Chondrocyte (in vitro differentiated cells): ENCODE data around the gene BCL2L15. TPM values are rescaled to one million over a fixed set of nuclear protein-coding genes. Genes with fewer than 3 reads are reported as not detected.

Source experiments
- DNase-seq: peaks from one replicate; pipeline ENCODE4 v3.0.0; 2021; ENCODE audit warnings: mixed read lengths, low spot score
- H3K27ac Mint-ChIP-seq: one replicate; pipeline ENCODE4 v1.8.0; 2021; ENCODE audit warnings: mild to moderate bottlenecking, moderate library complexity, mixed read lengths; ENCODE audit not compliant: unreplicated experiment
- H3K27me3 Mint-ChIP-seq: 2 replicates; pipeline ENCODE4 v1.8.0; 2021; ENCODE audit warnings: low read depth, mixed read lengths
- H3K36me3 Mint-ChIP-seq: 2 replicates; pipeline ENCODE4 v1.8.0; 2021; ENCODE audit warnings: low read depth, mixed read lengths
- H3K4me1 Mint-ChIP-seq: 2 replicates; pipeline ENCODE4 v1.8.0; 2021; ENCODE audit warnings: low read depth, mild to moderate bottlenecking, mixed read lengths
- H3K4me3 Mint-ChIP-seq: one replicate; pipeline ENCODE4 v1.8.0; 2021; ENCODE audit warnings: mild to moderate bottlenecking, moderate library complexity, mixed read lengths; ENCODE audit not compliant: unreplicated experiment
- H3K9me3 Mint-ChIP-seq: 2 replicates; pipeline ENCODE4 v1.8.0; 2021; ENCODE audit warnings: low read depth, mixed read lengths
- total RNA-seq: library from RNA; stranded (reverse); gene quantifications from 3 replicates; pipeline ENCODE4 v1.2.1, GENCODE V29; 2021
- TF ChIP-seq, protein P1 (sequence below): fragments of 200-600 bp; sonication (generic); IDR thresholded peaks from 2 replicates; pipeline ENCODE4 v1.5.0; 2021; ENCODE audit warnings: antibody characterized with exemption, mild to moderate bottlenecking, moderate library complexity

The BCL2L15 gene
- total RNA-seq, 1 donor from 2014 or later, result 0.17 TPM

DNA sequence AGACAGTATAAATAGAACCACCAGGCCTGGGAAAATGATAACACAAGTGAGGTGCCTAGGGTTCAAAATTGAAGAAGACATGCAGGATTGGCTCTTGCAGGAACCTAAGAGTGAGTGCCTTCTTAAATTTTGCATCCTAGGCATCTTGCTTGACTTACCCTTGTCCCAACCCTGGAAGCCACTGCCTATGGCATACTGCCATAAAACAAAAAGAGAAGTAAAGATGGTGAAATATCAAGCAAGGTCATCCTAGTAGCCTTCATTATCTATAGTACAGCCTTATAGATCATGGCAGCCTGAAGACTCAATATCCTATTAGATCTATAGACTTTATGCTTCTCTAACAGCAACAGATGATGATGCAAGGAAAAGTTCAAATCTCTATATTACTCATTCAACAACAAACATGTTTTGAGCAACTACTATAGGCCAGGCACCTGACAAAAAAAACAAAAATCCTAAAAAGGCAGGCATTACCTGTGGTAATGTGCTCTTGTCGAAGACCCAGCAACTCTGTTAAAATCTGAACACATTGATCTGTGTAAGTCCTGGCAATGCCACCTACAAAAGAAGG, 10.9 kb upstream of the BCL2L15 start:
- TF ChIP-seq, protein P1, sequence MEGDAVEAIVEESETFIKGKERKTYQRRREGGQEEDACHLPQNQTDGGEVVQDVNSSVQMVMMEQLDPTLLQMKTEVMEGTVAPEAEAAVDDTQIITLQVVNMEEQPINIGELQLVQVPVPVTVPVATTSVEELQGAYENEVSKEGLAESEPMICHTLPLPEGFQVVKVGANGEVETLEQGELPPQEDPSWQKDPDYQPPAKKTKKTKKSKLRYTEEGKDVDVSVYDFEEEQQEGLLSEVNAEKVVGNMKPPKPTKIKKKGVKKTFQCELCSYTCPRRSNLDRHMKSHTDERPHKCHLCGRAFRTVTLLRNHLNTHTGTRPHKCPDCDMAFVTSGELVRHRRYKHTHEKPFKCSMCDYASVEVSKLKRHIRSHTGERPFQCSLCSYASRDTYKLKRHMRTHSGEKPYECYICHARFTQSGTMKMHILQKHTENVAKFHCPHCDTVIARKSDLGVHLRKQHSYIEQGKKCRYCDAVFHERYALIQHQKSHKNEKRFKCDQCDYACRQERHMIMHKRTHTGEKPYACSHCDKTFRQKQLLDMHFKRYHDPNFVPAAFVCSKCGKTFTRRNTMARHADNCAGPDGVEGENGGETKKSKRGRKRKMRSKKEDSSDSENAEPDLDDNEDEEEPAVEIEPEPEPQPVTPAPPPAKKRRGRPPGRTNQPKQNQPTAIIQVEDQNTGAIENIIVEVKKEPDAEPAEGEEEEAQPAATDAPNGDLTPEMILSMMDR, result no peak
- Mint-ChIP-seq H3K27ac (no peak overlapping the region), H3K36me3 (peaks cover 35% of the 10 kb centered on the region), H3K27me3 (no peaks in the 10 kb centered on the region), H3K4me1 (peaks cover 31% of the 10 kb centered on the region), H3K4me3 (no peak overlapping the region), H3K9me3 (no peaks in the 10 kb centered on the region)
- DNase-seq, result no peak

DNA sequence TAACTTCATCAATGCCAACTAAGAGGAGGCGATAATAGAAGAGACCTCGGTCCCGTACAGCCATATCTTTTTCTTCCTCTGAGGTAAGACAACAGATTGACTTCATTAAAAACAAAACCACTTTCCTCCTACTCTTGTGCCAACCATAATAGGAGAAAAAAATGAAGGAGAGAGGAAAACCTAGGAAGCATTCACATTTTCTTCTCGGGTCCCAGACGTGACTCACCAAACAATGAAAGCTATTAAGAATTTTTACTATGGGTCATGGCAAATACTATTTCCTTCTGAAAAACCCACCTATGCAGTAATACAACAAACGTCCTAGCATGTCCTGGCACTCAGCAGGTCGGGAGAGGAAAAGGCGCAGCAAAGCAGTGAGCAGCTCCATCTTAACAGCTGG, 8.6 kb upstream of the BCL2L15 start:
- Mint-ChIP-seq H3K27me3 (no peaks in the 10 kb centered on the region), H3K9me3 (no peaks in the 10 kb centered on the region), H3K36me3 (peaks cover 32% of the 10 kb centered on the region), H3K4me1 (peaks cover 22% of the 10 kb centered on the region), H3K4me3 (no peak overlapping the region), H3K27ac (no peak overlapping the region)
- TF ChIP-seq, protein P1, result no peak
- no peak for DNase-seq

DNA sequence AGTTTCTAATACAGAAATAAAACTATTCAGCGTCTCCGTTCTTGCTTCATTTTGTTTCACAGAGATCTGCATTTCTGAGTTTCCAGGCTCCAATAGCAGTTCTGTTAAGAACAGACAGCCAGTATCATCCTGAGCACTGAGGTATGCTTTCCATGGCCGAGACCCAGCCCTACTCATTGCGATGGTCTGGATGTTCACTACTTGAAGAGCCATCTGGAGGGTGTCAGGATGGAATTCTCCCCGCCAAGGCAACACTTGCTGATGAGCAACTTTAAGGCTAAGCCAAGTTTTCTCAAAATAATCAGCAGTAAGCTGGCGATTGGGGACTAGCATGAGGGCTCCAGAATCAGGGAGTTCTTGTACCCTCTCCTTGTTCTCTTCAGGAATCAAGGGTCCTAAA, 7.7 kb upstream of the BCL2L15 start:
- TF ChIP-seq, protein P1, result no peak
- no peaks in the 10 kb centered on the region for H3K27me3 Mint-ChIP-seq
- no peak overlapping the region for H3K27ac Mint-ChIP-seq
- no peak overlapping the region for H3K4me3 Mint-ChIP-seq
- H3K9me3 Mint-ChIP-seq, result no peaks in the 10 kb centered on the region
- H3K36me3 Mint-ChIP-seq, result peaks cover 32% of the 10 kb centered on the region
- peaks cover 21% of the 10 kb centered on the region for H3K4me1 Mint-ChIP-seq
- no peak for DNase-seq

DNA sequence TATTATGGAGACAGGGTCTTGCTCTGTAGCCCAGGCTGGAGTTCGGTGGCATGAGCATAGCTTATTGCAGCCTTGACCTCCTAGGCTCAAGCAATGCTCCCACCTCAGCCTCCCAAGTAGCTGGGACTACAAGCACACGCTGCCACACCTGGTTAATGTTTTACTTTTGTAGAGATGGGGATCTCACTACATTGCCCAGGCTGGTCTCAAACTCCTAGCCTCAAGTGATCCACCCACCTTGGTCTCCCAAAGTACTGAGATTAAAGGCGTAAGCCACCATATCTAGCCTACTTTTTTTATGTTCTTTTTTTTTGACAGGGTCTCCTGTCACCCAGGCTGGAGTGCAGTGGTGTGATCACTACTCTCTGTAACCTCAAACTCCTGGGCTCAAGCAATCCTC, 5.9 kb upstream of the BCL2L15 start:
- peaks cover 22% of the 10 kb centered on the region for H3K36me3 Mint-ChIP-seq
- no peaks in the 10 kb centered on the region for H3K9me3 Mint-ChIP-seq
- peaks cover 5% of the 10 kb centered on the region for H3K4me1 Mint-ChIP-seq
- TF ChIP-seq, protein P1, result no peak
- H3K27me3 Mint-ChIP-seq, result no peaks in the 10 kb centered on the region
- no peak overlapping the region for H3K27ac Mint-ChIP-seq
- H3K4me3 Mint-ChIP-seq, result no peak overlapping the region
- DNase-seq, result no peak

DNA sequence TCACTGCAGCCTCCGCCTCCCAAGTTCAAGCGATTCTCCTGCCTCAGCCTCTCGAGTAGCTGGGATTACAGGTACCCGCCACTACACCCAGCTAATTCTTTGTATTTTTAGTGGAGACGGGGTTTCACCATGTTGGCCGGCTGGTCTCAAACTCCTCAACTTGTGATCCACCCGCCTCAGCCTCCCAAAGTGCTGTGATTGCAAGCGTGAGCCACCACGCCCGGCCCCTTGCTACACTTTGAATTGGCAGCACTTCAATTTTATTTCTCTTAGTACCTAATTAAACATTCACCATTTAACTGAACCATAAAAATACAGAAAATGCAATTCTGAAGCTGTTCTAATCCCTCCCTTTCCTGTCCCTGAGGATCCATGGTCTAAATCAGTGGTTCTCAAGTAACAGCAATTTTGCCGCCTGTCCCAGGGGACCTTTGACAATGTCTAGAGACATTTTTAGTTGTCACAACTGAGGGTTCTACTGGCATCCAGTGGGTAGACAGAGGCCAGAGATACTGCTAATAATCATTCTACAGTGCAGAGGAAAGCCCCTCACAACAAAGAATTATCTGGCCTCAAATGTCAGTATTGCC, 4.3 kb upstream of the BCL2L15 start:
- TF ChIP-seq, protein P1, result no peak
- H3K4me1 Mint-ChIP-seq, result peaks cover 5% of the 10 kb centered on the region
- DNase-seq, result no peak
- no peak overlapping the region for H3K4me3 Mint-ChIP-seq
- peaks cover 16% of the 10 kb centered on the region for H3K36me3 Mint-ChIP-seq
- H3K9me3 Mint-ChIP-seq, result no peaks in the 10 kb centered on the region
- H3K27me3 Mint-ChIP-seq, result no peaks in the 10 kb centered on the region
- no peak overlapping the region for H3K27ac Mint-ChIP-seq
